Activated effector memory CD4-positive, alpha-beta T cell treated with Interleukin-2 at 50 U/mL for 16 hours (primary cell): Measurements from ENCODE around the gene RMC1.
"Not testable (repeated sequence)": the region's sequence is repeated elsewhere in the genome, so short reads cannot be mapped to it uniquely, and the experiment has no call there.

ENCODE experiments used
- DNase-seq: peaks from one replicate; pipeline ENCODE4 v3.0.0-alpha.2; 2020

Gene RMC1

GRCh38 chr18:23503038-23503962, at the start of gene RMC1:
TSS of gene RMC1 (plus strand) at chr18:23503511. CDS start at chr18:23503619, 108 bp downstream.
- DNase-seq, result peak; percentile 98

DNA sequence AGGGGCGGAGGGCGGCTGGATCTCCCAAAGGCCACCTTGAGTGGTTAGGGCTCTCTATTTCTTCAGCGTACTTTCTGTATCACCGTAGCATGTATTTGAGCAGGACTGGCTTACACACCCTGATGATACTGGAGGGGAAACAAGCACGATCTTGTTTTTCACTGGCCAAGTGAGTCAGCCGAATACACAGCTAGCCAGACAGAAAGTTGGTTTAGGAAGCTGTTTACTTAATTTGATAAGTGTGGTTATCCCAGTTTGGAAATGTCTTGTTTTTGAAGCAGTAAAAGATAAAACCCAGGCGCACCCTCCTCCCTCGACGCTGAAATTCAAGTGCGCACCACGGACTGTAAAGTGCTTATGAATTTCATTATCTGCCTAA, 49.6 kb upstream of the RMC1 start:
- DNase-seq, result peak; percentile 19

DNA sequence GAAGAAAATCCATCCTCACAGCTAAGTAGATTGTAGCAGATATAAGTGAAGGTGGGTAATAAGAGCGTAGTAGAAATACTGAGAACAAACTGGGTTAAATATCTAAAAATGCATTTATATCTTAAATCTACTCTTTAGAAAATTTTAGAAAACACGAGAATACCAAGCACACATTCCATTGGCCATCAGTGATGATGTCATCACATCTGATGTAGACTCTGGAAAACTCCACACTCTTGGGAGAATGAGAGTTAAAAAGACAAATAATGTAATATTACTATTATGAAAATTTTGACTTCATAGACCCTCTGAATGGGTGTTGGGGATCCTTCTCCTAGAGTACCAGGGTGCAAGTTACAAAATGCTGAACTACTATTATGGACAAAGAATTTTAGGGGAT, 46.5 kb upstream of the RMC1 start:
- DNase-seq, result no peak

- no peak for DNase-seq
Measured at GRCh38 chr18:23458830-23459529, 44.3 kb upstream of the RMC1 start.

DNA sequence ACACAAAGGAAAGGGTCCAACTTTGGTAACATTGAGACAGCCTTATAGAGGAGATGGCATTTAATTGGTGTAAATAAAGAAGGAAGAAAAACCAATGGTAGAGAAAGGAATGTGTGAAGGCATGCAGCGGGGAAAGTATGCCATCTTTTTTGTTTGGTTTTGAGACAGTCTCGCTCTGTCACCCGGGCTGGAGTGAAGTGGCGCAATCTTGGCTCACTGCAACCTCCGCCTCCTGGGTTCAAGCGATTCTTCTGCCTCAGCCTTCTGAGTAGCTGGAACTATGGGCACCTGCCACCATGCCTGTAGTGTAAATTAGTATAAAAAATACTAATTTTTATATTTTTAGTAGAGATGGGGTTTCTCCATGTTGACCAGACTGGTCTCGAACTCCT, 43.8 kb upstream of the RMC1 start:
- DNase-seq, result no peak

- DNase-seq, result no peak
Measured at GRCh38 chr18:23460285-23461273, 42.7 kb upstream of the RMC1 start.

- DNase-seq, result no peak
Measured at GRCh38 chr18:23462876-23463275, 40.4 kb upstream of the RMC1 start.

GRCh38 chr18:23468753-23469459, 34.4 kb upstream of the RMC1 start:
- DNase-seq, result no peak

GRCh38 chr18:23470620-23471387, 32.5 kb upstream of the RMC1 start:
- DNase-seq, result no peak

GRCh38 chr18:23471486-23471885, 31.8 kb upstream of the RMC1 start:
- DNase-seq, result no peak

GRCh38 chr18:23479829-23480505, 23.3 kb upstream of the RMC1 start:
- no peak for DNase-seq

GRCh38 chr18:23484561-23485182, 18.6 kb upstream of the RMC1 start:
- no peak for DNase-seq

GRCh38 chr18:23485386-23485785, 17.9 kb upstream of the RMC1 start:
- DNase-seq, result no peak

GRCh38 chr18:23487738-23488570, 15.4 kb upstream of the RMC1 start:
- no peak for DNase-seq

DNA sequence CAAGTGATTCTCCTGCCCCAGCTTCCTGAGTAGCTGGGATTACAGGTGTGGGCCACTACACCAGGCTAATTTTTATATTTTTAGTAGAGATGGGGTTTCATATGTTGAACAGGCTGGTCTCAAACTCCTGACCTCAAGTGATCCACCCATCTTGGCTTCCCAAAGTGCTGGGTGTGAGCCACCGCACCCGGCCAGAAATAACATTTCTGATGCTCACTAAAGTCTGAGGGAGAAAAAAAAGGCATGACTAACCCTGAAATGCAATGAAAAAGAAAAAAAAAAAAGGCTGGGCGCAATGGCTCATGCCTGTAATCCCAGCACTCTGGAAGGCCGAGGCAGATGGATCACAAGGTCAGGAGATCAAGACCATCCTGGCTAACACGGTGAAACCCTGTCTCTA, 13.7 kb upstream of the RMC1 start:
- DNase-seq, result not testable (repeated sequence)

- no peak for DNase-seq
Measured at GRCh38 chr18:23493654-23494053, 9.7 kb upstream of the RMC1 start.

GRCh38 chr18:23494992-23495391, 8.3 kb upstream of the RMC1 start:
- DNase-seq, result no peak

- no peak for DNase-seq
Measured at GRCh38 chr18:23495723-23496440, 7.4 kb upstream of the RMC1 start.

DNA sequence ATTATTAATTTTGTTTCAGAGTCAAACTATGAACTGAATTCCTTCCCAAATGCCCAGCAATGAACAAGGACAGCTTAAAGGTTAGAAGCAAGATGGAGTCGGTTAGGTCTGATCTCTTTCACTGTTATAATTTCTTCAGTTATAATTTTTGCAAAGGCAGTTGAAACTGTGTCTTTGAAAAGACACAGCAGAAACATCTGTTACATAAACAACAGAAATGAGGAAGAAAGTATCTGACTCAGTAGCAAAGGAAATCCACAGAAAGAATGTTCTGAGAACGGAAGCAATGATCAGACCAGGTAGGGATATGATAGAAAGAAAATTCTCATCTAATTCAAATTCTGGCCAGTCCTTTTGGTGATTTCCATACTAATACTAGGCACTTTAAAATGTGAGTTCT, 5.2 kb upstream of the RMC1 start:
- DNase-seq, result no peak
